SK-N-MC (cell line): ENCODE results near the gene SLAMF8.

Source experiments
- DNase-seq: peaks from one replicate; pipeline ENCODE4 v3.0.0-alpha.2; 2011; ENCODE audit warnings: low read depth, low spot score
- H3K27ac ChIP-seq: fragments of 200-600 bp; sonication (generic); 2 replicates; pipeline ENCODE4 v1.5.1; 2016; ENCODE audit warnings: mixed run types
- H3K36me3 ChIP-seq: fragments of 200-600 bp; sonication (generic); 2 replicates; pipeline ENCODE4 v1.6.1; 2017; ENCODE audit warnings: antibody characterized with exemption, low read length, mixed read lengths; ENCODE audit not compliant: insufficient read depth
- H3K4me3 ChIP-seq: fragments of 200-600 bp; sonication (generic); 2 replicates; pipeline ENCODE4 v1.5.1; 2016
- H3K9ac ChIP-seq: fragments of 200-600 bp; sonication (generic); 2 replicates; pipeline ENCODE4 v1.8.0; 2017; ENCODE audit warnings: mixed run types, mixed read lengths; ENCODE audit not compliant: insufficient read length
- H3K9me3 ChIP-seq: fragments of 200-600 bp; sonication (generic); 2 replicates; pipeline ENCODE4 v1.6.1; 2017; ENCODE audit warnings: low read depth, mild to moderate bottlenecking, antibody characterized with exemption, low read length, moderate library complexity, mixed read lengths
- EZH2 ChIP-seq: fragments of 200-600 bp; sonication (generic); IDR thresholded peaks from one replicate; pipeline ENCODE4 v1.6.1; 2017; ENCODE audit warnings: antibody characterized with exemption
- FOXP2 ChIP-seq: optimal IDR thresholded peaks from 2 replicates; pipeline ENCODE3; 2011; ENCODE audit warnings: mild to moderate bottlenecking, moderate library complexity; ENCODE audit not compliant: insufficient read depth; ENCODE audit errors: extremely low read length, control extremely low read depth
- POLR2AphosphoS5 ChIP-seq: IDR thresholded peaks from 2 replicates; pipeline ENCODE4 v1.6.1; 2012; ENCODE audit warnings: mild to moderate bottlenecking, low read depth, low read length, borderline replicate concordance

SLAMF8 gene

GRCh38 chr1:159866905-159867663, 40.4 kb downstream of the SLAMF8 start:
- DNase-seq = no peak
- Histone ChIP-seq H3K9me3 (no peaks in the 10 kb centered on the region), H3K36me3 (no peaks in the 10 kb centered on the region), H3K9ac (no peak overlapping the region), H3K27ac (no peak overlapping the region), H3K4me3 (no peak overlapping the region)
- TF ChIP-seq EZH2 = no peak
- no peak for TF ChIP-seq POLR2AphosphoS5
- TF ChIP-seq FOXP2 = no peak

GRCh38 chr1:159867664-159868026, 41.0 kb downstream of the SLAMF8 start:
- Histone ChIP-seq H3K36me3 (no peaks in the 10 kb centered on the region), H3K4me3 (no peak overlapping the region), H3K9me3 (no peaks in the 10 kb centered on the region), H3K27ac (no peak overlapping the region), H3K9ac (no peak overlapping the region)
- TF ChIP-seq EZH2 = no peak
- no peak for TF ChIP-seq FOXP2
- TF ChIP-seq POLR2AphosphoS5 = no peak
- no peak for DNase-seq

GRCh38 chr1:159868766-159869165, 42.1 kb downstream of the SLAMF8 start:
- no peak overlapping the region for H3K9ac ChIP-seq
- H3K36me3 ChIP-seq = no peaks in the 10 kb centered on the region
- H3K4me3 ChIP-seq = no peak overlapping the region
- no peak for DNase-seq
- TF ChIP-seq FOXP2 (no peak), POLR2AphosphoS5 (no peak), EZH2 (no peak)
- H3K9me3 ChIP-seq = no peaks in the 10 kb centered on the region
- no peak overlapping the region for H3K27ac ChIP-seq

- no peaks in the 10 kb centered on the region for H3K9me3 ChIP-seq
- TF ChIP-seq POLR2AphosphoS5 (no peak), EZH2 (no peak), FOXP2 (no peak)
- DNase-seq = no peak
- H3K9ac ChIP-seq = no peak overlapping the region
- H3K36me3 ChIP-seq = no peaks in the 10 kb centered on the region
- H3K27ac ChIP-seq = no peak overlapping the region
- H3K4me3 ChIP-seq = no peak overlapping the region
Measured at GRCh38 chr1:159869173-159869572, 42.5 kb downstream of the SLAMF8 start.

GRCh38 chr1:159869607-159870006, 42.9 kb downstream of the SLAMF8 start:
- Histone ChIP-seq H3K4me3 (no peak overlapping the region), H3K27ac (no peak overlapping the region), H3K36me3 (no peaks in the 10 kb centered on the region), H3K9me3 (no peaks in the 10 kb centered on the region), H3K9ac (no peak overlapping the region)
- no peak for TF ChIP-seq POLR2AphosphoS5
- no peak for TF ChIP-seq FOXP2
- no peak for TF ChIP-seq EZH2
- DNase-seq = no peak

GRCh38 chr1:159870704-159871103, 44.0 kb downstream of the SLAMF8 start:
- DNase-seq = no peak
- H3K36me3 ChIP-seq = no peaks in the 10 kb centered on the region
- H3K4me3 ChIP-seq = no peak overlapping the region
- TF ChIP-seq POLR2AphosphoS5 (no peak), EZH2 (no peak), FOXP2 (no peak)
- H3K27ac ChIP-seq = no peak overlapping the region
- H3K9ac ChIP-seq = no peak overlapping the region
- no peaks in the 10 kb centered on the region for H3K9me3 ChIP-seq

GRCh38 chr1:159872891-159873290, 46.2 kb downstream of the SLAMF8 start:
- Histone ChIP-seq H3K9ac (no peak overlapping the region), H3K4me3 (no peak overlapping the region), H3K27ac (peak overlapping the region; percentile 42; the same call in 1 of the 2 replicates), H3K9me3 (no peaks in the 10 kb centered on the region), H3K36me3 (no peaks in the 10 kb centered on the region)
- no peak for DNase-seq
- no peak for TF ChIP-seq POLR2AphosphoS5
- TF ChIP-seq FOXP2 = no peak
- no peak for TF ChIP-seq EZH2

- H3K4me3 ChIP-seq = no peak overlapping the region
- peak overlapping the region; percentile 60 for H3K27ac ChIP-seq
- TF ChIP-seq FOXP2 (no peak), POLR2AphosphoS5 (no peak), EZH2 (no peak)
Measured at GRCh38 chr1:159873530-159874143, 47.0 kb downstream of the SLAMF8 start.

More at GRCh38 chr1:159873530-159874143, 47.0 kb downstream of the SLAMF8 start:
- H3K9ac ChIP-seq = no peak overlapping the region
- no peaks in the 10 kb centered on the region for H3K36me3 ChIP-seq
- H3K9me3 ChIP-seq = no peaks in the 10 kb centered on the region
- DNase-seq = peak; percentile 22
